Neuronal stem cell (in vitro differentiated cells): ENCODE results near the gene UMAD1.

ENCODE experiments used
- DNase-seq: peaks from one replicate; pipeline ENCODE4 v3.0.0-alpha.2; 2013; ENCODE audit warnings: low spot score
- H2AFZ ChIP-seq: one replicate; pipeline ENCODE4 v1.6.1; 2013; ENCODE audit warnings: mild to moderate bottlenecking, low read length, inconsistent platforms
- H2AK5ac ChIP-seq: 2 replicates; pipeline ENCODE4 v1.6.1; 2013; ENCODE audit warnings: low read depth, mild to moderate bottlenecking, inconsistent platforms, low read length, moderate library complexity, mixed read lengths
- H2BK120ac ChIP-seq: 2 replicates; pipeline ENCODE4 v1.6.1; 2013; ENCODE audit warnings: low read depth, mild to moderate bottlenecking, inconsistent platforms, low read length, moderate library complexity, mixed read lengths
- H2BK12ac ChIP-seq: one replicate; pipeline ENCODE4 v1.6.1; 2013; ENCODE audit warnings: low read length, inconsistent platforms
- H2BK15ac ChIP-seq: 2 replicates; pipeline ENCODE4 v1.6.1; 2013; ENCODE audit warnings: mild to moderate bottlenecking, low read length, inconsistent platforms, mixed read lengths
- H2BK5ac ChIP-seq: one replicate; pipeline ENCODE4 v1.6.1; 2013; ENCODE audit warnings: inconsistent platforms, mild to moderate bottlenecking, low read length, moderate library complexity
- H3K14ac ChIP-seq: one replicate; pipeline ENCODE4 v1.6.1; 2013; ENCODE audit warnings: low read length, inconsistent platforms
- H3K18ac ChIP-seq: 2 replicates; pipeline ENCODE4 v1.6.1; 2013; ENCODE audit warnings: low read length, inconsistent platforms
- H3K23ac ChIP-seq: 2 replicates; pipeline ENCODE4 v1.6.1; 2013; ENCODE audit warnings: low read depth, mild to moderate bottlenecking, mixed read lengths, low read length, inconsistent platforms; ENCODE audit not compliant: poor library complexity
- H3K27ac ChIP-seq: replicated peaks from 3 replicates; pipeline ENCODE4 v1.5.1; 2013; ENCODE audit warnings: low read length, inconsistent platforms
- H3K27me3 ChIP-seq, 3 experiments: 2 replicates each; pipeline ENCODE4 v1.6.1; 2013; ENCODE audit warnings: low read length in 3 of 3, mild to moderate bottlenecking in 2 of 3, inconsistent platforms in 1 of 3, low read depth in 1 of 3, mixed read lengths in 1 of 3, moderate library complexity in 1 of 3; ENCODE audit not compliant: control insufficient read depth in 3 of 3, insufficient read depth in 3 of 3
- H3K36me3 ChIP-seq, 2 donors: replicated peaks in 1 of 2; 2 replicates each; pipeline ENCODE4 v1.6.1; 2013; ENCODE audit warnings: low read length in 2 of 2; ENCODE audit not compliant: control insufficient read depth in 2 of 2, insufficient read depth in 2 of 2
- H3K4ac ChIP-seq: 2 replicates; pipeline ENCODE4 v1.6.1; 2013; ENCODE audit warnings: inconsistent platforms, mild to moderate bottlenecking, low read length, moderate library complexity
- H3K4me1 ChIP-seq, 2 donors: 1 replicate in 1 of 2; 2 replicates in 1 of 2; pipeline ENCODE4 v1.6.1; 2013; ENCODE audit warnings: low read length in 2 of 2, low read depth in 1 of 2; ENCODE audit not compliant: control insufficient read depth in 2 of 2, insufficient read depth in 1 of 2
- H3K4me2 ChIP-seq: one replicate; pipeline ENCODE4 v1.6.1; 2013; ENCODE audit warnings: mild to moderate bottlenecking, low read length, inconsistent platforms; ENCODE audit not compliant: insufficient read depth, poor library complexity, severe bottlenecking
- H3K4me3 ChIP-seq, 2 donors: 2 replicates each; pipeline ENCODE4 v1.5.1; 2013; ENCODE audit warnings: low read length in 2 of 2, mild to moderate bottlenecking in 2 of 2, inconsistent platforms in 1 of 2, moderate library complexity in 1 of 2
- H3K79me1 ChIP-seq: one replicate; pipeline ENCODE4 v1.6.1; 2013; ENCODE audit warnings: low read depth, mild to moderate bottlenecking, inconsistent platforms, low read length, moderate library complexity
- H3K9ac ChIP-seq: one replicate; pipeline ENCODE4 v1.6.1; 2013; ENCODE audit warnings: mild to moderate bottlenecking, low read depth, low read length, inconsistent platforms; ENCODE audit not compliant: poor library complexity
- H3K9me3 ChIP-seq, 2 donors: replicated peaks in 1 of 2; 2 replicates each; pipeline versions ENCODE3 to v1.6.1; 2013; ENCODE audit warnings: low read length in 2 of 2, mild to moderate bottlenecking in 2 of 2, inconsistent platforms in 1 of 2, low read depth in 1 of 2, mixed read lengths in 1 of 2, moderate library complexity in 1 of 2; ENCODE audit not compliant: control insufficient read depth in 2 of 2, insufficient read depth in 1 of 2
- H4K8ac ChIP-seq: one replicate; pipeline ENCODE4 v1.6.1; 2013; ENCODE audit warnings: low read depth, mild to moderate bottlenecking, inconsistent platforms, low read length, moderate library complexity
- H4K91ac ChIP-seq: one replicate; pipeline ENCODE4 v1.6.1; 2013; ENCODE audit warnings: low read length, low read depth, mild to moderate bottlenecking, inconsistent platforms; ENCODE audit not compliant: poor library complexity
- WGBS, 2 donors: extraction: QIAGEN DNeasy Blood & Tissue Kit; methylation state at CpG; one replicate each; pipeline ENCODE4 v1.1.7; 2013; ENCODE audit warnings: missing lambda C conversion rate in 2 of 2, mixed read lengths in 1 of 2; ENCODE audit not compliant: insufficient read length in 2 of 2, insufficient replicate concordance in 1 of 2; ENCODE audit errors: extremely low coverage in 2 of 2; 5-methylcytosine and 5-hydroxymethylcytosine counted together

The UMAD1 gene

DNA sequence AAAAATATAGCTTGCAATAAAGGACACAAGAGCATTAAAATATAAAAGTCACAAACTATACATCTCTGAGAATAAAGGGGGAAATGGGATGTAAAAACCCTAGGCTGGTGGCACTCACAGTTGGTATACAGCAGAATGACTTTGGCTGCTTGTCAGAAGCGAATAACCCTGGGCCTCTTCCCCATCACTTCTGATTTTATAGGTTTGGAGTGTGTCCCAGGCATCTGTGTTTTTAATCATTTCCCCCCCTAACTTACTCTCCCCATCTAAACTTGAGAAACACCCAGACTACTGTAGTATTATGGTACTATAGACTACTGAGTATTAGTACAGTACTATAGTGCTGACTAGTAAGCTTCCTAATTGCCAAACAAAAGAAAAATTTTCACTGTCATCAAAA lies 79.6 kb downstream of the UMAD1 start:
- Histone ChIP-seq H2BK12ac (no peak overlapping the region), H3K23ac (no peak overlapping the region), H2AFZ (no peak overlapping the region), H3K4me1 (peaks cover 1 to 3% of the 10 kb centered on the region in 2 donors), H3K79me1 (no peaks in the 10 kb centered on the region), H3K27ac (no peak overlapping the region), H3K4ac (no peak overlapping the region), H2BK120ac (no peak overlapping the region), H3K4me2 (no peak overlapping the region), H3K18ac (no peak overlapping the region), H2BK5ac (no peak overlapping the region), H4K91ac (no peak overlapping the region), H2AK5ac (no peak overlapping the region), H3K27me3 (no peaks in the 10 kb centered on the region), H3K14ac (no peak overlapping the region), H3K9ac (no peak overlapping the region), H3K36me3 (no peaks in the 10 kb centered on the region), H3K4me3 (no peak overlapping the region), H3K9me3 (no peaks in the 10 kb centered on the region), H2BK15ac (no peak overlapping the region), H4K8ac (no peak overlapping the region)
- DNase-seq = no peak
- WGBS, 2 donors = no CpG with 5 or more reads among the region's 1 CpG

DNA sequence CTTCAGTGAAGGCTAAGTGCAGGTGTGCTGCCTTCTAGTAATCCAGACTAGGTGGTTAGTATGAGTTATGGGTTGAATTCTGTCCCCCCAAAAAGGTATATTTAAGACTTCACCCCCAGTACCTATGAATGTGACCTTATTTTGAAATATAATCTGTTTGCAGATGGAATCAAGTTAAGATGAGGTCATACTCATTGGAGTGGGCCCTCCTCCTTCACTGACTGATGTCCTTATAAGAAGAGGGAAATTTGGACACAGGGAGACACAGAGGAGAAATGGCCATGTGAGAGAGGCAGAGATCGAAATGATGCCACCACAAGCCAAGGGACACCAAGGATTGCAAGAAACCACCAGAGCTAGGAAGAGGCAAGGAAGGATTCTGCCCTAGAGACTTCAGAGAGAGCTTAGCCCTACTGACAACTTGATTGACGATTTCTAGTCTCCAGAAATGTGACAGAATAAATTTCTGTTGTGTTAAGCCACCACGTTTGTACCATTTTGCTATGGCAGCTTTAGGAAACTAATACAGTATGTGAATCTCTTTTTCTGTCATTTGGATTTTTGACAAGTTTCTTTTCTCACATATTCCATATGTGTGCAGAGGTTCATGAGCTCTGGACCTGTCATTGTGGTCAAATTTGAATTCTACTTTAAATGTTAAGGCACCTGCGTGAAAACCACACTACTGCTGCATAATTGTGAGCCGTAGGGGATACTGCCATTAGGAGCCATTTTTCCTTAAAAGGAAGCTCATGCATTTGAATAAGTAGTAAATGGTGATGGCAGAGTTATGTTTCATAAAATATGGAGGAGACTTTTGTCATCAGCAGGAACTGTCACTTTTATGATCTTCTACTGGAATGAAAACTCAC lies 80.4 kb downstream of the UMAD1 start:
- no peaks in the 10 kb centered on the region for H3K27me3 ChIP-seq
- DNase-seq = no peak
- H2AFZ ChIP-seq = no peak overlapping the region
- H3K4ac ChIP-seq = no peak overlapping the region
- no peaks in the 10 kb centered on the region for H3K36me3 ChIP-seq
- H2BK5ac ChIP-seq = no peak overlapping the region
- no peak overlapping the region for H3K14ac ChIP-seq
- H3K4me1 ChIP-seq = peaks cover 1 to 3% of the 10 kb centered on the region in 2 donors
- H3K9ac ChIP-seq = no peak overlapping the region
- no peak overlapping the region for H3K27ac ChIP-seq
- no peak overlapping the region for H4K91ac ChIP-seq
- no peak overlapping the region for H2AK5ac ChIP-seq
- H4K8ac ChIP-seq = no peak overlapping the region
- no peak overlapping the region for H3K4me2 ChIP-seq
- H3K23ac ChIP-seq = no peak overlapping the region
- H2BK12ac ChIP-seq = no peak overlapping the region
- no peaks in the 10 kb centered on the region for H3K79me1 ChIP-seq
- H3K4me3 ChIP-seq = no peak overlapping the region
- H3K18ac ChIP-seq = no peak overlapping the region
- H2BK15ac ChIP-seq = no peak overlapping the region
- H3K9me3 ChIP-seq = no peaks in the 10 kb centered on the region
- no peak overlapping the region for H2BK120ac ChIP-seq
- WGBS, 2 donors = no CpG with 5 or more reads among the region's 5 CpGs

DNA sequence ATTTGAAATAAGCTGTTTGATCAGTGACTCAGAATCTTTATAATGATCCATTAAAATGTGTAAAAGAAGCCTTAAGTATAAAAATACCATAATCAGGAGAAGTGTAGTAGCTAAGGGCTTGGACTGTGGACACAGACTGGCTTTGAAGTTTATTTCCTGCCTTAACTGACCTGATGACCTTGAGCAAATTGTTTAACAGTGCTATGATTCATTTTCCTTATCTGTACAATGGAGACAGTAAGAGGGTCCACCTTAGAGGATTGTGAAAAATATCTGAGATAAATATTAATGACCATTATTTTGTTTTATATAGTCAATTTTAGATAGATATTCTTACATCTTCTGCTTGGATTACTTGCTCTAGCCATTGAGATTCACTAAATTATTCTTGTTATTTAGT lies 91.2 kb downstream of the UMAD1 start:
- Histone ChIP-seq H3K79me1 (no peaks in the 10 kb centered on the region), H3K4me2 (no peak overlapping the region), H2BK5ac (no peak overlapping the region), H2BK120ac (no peak overlapping the region), H2AK5ac (no peak overlapping the region), H3K18ac (no peak overlapping the region), H4K8ac (no peak overlapping the region), H3K36me3 (no peaks in the 10 kb centered on the region), H2AFZ (no peak overlapping the region), H3K14ac (no peak overlapping the region), H2BK12ac (no peak overlapping the region), H3K9me3 (no peaks in the 10 kb centered on the region), H3K4me1 (peaks cover 4 to 12% of the 10 kb centered on the region in 2 donors), H3K4me3 (no peak overlapping the region), H3K9ac (no peak overlapping the region), H3K27me3 (no peaks in the 10 kb centered on the region), H4K91ac (no peak overlapping the region), H2BK15ac (no peak overlapping the region), H3K23ac (no peak overlapping the region), H3K27ac (no peak overlapping the region), H3K4ac (no peak overlapping the region)
- no peak for DNase-seq

DNA sequence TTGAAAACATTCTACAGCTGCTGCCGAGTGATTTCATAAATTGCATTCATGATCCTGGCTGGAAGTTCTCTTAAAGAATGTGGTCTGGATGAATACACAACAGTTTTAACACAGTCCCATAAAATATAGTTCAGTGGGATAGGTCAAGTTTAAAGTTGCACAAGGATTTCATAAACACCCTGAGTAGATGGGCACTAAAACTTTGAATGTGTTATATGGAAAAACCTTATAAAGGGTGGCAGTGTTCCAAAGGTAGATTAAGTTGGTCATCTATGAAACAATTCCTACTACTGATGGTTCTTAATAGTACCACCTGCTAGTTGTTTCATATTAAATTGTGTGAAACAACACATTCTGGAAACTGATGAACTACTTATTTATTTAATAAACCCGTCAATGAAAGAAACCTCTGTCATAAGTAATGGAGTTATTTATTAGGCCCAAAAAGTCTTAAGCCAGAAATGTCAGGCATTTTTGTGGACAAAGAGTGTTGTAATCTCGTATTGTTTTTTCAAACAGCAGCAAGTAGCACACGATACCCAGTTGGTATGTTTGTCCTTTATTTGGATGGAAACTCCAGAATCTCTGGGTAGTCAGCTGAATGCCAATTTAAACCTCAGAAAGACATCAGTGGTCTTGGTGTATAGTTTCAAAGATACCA lies 92.2 kb downstream of the UMAD1 start:
- peaks cover 9 to 20% of the 10 kb centered on the region in 2 donors for H3K4me1 ChIP-seq
- WGBS, 2 donors = no CpG with 5 or more reads among the region's 4 CpGs
- no peak overlapping the region for H3K9ac ChIP-seq
- H3K36me3 ChIP-seq = no peaks in the 10 kb centered on the region
- H3K18ac ChIP-seq = no peak overlapping the region
- H2BK5ac ChIP-seq = no peak overlapping the region
- no peak overlapping the region for H2BK15ac ChIP-seq
- H2BK12ac ChIP-seq = no peak overlapping the region
- no peaks in the 10 kb centered on the region for H3K9me3 ChIP-seq
- H4K8ac ChIP-seq = no peak overlapping the region
- no peak overlapping the region for H3K23ac ChIP-seq
- no peak overlapping the region for H4K91ac ChIP-seq
- no peak overlapping the region for H3K4ac ChIP-seq
- H3K4me2 ChIP-seq = no peak overlapping the region
- H3K27ac ChIP-seq = no peak overlapping the region
- no peaks in the 10 kb centered on the region for H3K79me1 ChIP-seq
- peak; percentile 14 for DNase-seq
- no peak overlapping the region for H2BK120ac ChIP-seq
- no peak overlapping the region for H3K14ac ChIP-seq
- H3K4me3 ChIP-seq = no peak overlapping the region
- H3K27me3 ChIP-seq = no peaks in the 10 kb centered on the region
- no peak overlapping the region for H2AFZ ChIP-seq
- H2AK5ac ChIP-seq = no peak overlapping the region
